Left hindlimb (tissue), 1 donor: ENCODE data around the gene SCUBE1.

Experiments
- DNase-seq: peaks from one replicate; pipeline ENCODE4 v3.0.0-alpha.2; 2018

SCUBE1 gene

DNA sequence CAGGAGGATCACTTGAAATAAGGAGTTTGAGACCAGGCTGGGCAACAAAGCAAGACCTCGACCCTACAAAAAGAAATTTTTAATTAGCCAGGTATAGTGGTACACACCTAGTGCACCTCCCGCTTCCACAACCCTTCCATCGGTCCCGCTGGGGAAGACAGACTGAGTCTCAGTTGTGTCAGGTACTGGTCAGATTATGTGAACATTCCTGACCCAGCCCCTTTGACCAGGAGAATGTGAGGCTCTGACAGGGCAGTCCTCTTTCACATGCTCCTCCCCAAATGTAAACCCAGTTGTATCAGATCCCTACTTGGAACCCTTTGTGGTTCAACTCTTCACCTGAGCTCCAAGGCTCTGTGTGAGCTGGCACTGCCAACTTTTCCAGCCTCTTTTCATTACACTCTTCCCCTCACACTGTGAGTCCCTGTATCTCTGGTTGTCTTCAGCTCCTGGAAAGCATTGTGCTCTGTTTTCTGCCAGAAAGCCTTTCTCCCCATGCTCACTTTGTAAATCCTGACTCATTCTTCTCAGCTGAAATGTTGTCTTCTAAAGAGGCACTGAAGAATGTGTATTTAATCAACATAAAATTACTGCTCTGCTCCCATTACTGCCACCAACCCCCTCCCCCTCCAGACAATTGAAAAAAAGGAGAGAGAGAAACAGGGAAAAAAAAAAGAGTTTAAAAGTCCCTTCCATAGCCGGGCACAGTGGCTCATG, 154.2 kb downstream of the SCUBE1 start:
- no peak for DNase-seq

- DNase-seq: peak; percentile 97
Measured at GRCh38 chr22:43187171-43188099, 155.7 kb downstream of the SCUBE1 start.

GRCh38 chr22:43186272-43187170, 156.7 kb downstream of the SCUBE1 start, which contains the start of gene TTLL12:
Gene TTLL12, minus strand, starts transcription at chr22:43187134. Its CDS starts 65 bp downstream, at chr22:43187069.
- peak; percentile 74 for DNase-seq

DNA sequence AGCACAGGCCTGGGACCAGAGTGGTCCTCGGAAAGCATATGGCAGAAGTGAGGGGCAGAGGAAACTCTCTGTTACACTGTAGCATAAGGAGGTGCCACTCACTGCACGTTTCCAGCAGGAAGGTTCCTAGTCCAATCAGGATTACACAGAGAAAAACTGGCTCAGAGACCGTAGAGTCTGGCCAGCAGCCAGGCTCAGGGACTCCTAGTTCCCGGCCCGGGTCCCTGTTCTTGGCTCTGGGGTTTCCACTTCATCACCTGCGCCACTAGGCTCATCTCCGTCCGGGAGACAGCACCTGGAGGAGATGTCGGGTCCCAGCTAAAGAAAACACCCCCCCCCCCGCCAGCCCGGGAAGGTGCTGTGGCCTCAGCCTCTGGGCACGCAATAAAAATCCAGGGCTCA, 157.3 kb downstream of the SCUBE1 start:
- peak; percentile 60 for DNase-seq

DNA sequence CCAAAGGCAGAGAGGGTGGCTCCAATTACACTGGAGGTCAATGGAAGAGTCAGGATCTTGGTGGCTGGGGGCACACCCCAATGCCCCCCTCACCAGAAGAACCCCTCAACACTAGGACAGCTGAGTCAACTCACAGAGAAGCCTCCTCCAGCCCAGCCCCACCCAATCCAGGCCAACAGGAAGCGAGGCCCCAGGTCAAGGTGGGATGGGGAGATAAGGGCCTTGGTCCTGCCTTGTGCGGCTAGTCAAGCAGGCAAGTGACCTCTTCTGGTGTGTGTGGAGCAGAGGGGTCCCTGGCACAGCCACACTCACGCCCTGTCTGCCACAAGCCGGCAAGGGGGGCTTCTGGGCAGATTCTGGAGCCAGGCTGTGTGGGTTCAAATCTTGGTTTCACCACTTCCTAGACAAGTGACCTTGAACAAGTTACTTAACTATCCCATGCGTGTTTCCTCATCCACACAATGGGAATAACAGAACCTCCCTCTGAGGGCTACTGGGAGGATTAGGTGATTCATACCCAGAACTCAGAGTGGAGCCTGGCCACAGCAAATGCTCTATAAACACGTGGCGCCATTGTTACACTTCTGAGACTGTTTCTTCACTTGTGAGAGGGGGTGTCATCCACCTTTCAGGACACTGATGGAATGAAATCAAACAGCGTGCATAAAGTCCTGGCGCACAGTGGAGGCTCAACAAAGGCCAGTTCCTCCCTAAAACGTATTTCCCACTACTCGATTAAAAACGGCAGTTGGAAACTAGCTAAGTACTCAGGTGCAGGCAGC, 159.5 kb downstream of the SCUBE1 start:
- no peak for DNase-seq

DNA sequence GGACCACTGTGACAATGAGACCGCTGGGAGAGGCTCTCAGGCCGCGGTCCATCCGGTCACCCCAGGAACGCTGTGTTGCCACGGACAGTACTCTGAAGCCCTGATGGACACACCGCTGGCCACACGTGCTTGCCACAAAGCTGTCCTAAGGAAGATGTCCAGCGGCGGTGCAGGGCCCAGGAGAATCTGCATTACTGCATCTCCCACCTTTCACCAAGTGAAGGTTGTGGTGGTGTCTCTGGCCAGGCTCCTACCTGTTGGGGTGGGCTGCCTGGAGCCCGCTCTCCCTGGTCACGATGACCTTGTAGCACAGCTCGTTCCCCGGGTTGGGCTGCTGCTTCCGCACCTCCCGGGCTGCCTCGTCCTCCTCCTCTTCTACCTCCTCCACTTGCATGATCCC, 160.4 kb downstream of the SCUBE1 start:
- no peak for DNase-seq

DNA sequence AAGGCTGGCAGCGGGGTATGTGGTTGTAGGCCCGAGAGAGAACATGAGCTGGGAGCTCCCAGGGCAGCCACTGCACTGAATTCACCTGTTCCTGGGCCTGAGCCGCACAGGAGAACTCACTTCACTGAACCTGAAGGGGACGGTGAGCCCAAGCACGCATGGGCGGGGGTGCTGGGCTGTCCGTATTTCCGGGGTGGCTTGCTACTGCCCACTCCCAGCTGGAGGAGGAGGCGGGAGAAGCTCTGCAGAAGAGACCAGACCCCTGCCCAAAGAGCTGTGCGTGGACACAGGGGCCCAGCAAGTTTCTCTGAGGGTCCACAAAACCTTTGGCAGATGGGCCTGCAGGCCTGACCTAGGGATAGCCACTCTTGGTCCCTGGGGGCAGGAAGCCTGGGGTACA, 161.1 kb downstream of the SCUBE1 start:
- DNase-seq: no peak

DNA sequence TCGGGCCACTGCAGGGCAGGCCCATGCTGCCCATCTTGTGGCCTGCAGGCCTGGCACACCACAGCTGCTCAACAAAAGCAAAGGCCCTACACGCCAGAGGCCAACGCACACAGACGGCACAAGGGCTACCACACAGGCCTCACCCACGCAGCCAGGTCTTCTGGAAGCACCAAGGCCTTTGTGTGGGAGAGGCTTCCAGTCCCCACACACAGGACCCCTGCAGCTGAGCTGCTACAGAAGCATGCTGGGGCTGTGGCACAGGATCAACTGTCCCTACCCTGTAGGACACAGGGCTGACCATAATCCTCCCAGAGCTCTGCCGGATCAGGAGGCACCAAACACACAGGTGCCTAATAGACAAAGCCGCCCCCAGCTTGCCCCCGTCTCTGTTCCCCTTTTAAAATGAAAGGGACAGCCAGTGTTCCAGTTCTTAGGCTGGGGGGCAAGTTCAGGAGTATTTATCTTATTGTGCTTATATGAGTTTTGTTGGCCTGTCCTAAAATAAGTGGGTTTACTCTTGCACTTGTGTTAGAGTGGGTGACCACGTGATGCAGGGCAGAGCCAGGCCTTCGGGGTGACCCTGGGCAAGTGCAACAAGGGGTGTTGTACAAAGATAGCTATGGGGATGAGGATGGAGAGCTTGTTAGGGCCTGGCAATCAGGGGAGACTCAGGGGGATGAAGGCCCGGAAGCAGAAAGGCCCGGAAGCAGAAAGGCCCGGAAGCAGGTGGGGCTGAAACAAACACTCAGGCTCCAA, 161.7 kb downstream of the SCUBE1 start:
- no peak for DNase-seq

DNA sequence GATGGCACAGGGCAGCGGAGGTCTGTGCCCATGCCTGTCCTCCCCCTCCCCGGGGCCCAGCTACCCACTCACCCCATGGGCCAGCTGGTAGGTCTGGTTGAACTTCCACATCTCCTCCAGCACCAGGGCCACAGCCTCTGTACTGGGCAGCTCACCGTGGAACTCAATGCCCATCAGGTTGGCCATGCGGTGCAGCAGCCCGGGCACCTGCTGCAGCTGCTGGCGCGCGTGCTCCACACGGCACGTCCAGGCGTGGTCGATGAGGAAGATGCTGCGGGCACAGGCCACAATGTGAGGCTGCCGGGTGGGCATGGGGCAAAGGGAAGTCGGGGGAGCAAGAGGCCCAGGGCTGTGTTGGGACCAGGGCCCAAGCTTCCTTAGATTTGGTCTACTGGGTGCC, 162.5 kb downstream of the SCUBE1 start:
- DNase-seq: no peak

GRCh38 chr22:43179911-43180195, 163.3 kb downstream of the SCUBE1 start:
- DNase-seq: no peak

- no peak for DNase-seq
Measured at GRCh38 chr22:43179146-43179910, 163.8 kb downstream of the SCUBE1 start.

- DNase-seq: no peak
Measured at GRCh38 chr22:43177479-43177878, 165.7 kb downstream of the SCUBE1 start.

- DNase-seq: no peak
Measured at GRCh38 chr22:43176090-43176489, 167.1 kb downstream of the SCUBE1 start.

GRCh38 chr22:43174941-43175531, 168.1 kb downstream of the SCUBE1 start:
- no peak for DNase-seq

- DNase-seq: no peak
Measured at GRCh38 chr22:43173976-43174720, 169.0 kb downstream of the SCUBE1 start.

- no peak for DNase-seq
Measured at GRCh38 chr22:43173566-43173965, 169.6 kb downstream of the SCUBE1 start.

DNA sequence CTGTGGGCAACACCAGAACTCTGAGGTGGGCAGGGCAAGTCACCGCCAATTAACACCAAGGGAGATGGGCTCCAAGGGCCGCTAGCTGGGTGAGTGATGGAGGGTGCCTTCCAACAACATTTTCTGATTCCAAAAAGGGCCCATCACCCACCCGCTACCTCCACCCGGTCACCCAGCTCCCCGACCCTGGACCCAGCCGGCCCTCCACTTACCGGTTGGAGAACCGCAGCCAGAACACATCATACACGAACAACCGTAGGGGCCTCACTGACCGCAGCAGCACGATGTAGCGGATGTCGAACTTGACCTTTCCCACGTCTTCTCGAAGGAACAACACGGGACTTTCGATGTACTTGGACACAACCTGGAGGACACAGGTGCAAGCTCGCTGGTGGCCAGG, 171.0 kb downstream of the SCUBE1 start:
- DNase-seq: no peak

DNA sequence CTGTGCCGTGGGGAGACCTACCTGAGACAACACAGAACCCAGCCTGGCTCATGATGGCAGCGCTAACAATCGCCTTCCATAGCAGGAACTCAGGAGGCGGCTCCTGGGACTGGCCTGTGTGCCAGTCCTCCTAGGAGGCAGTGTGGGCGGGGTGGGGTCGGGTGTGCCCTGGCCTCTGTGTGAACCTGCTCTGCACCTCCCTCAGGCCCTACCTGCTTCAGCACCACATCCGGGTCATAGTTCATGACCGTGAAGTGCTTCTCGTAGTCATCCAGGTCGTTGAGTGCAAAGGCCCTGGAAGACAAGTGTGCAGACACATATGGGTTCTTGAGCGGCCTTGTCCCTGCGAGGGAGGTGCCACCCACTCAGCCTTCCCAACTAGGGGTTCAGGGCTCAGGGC, 171.6 kb downstream of the SCUBE1 start:
- no peak for DNase-seq

DNA sequence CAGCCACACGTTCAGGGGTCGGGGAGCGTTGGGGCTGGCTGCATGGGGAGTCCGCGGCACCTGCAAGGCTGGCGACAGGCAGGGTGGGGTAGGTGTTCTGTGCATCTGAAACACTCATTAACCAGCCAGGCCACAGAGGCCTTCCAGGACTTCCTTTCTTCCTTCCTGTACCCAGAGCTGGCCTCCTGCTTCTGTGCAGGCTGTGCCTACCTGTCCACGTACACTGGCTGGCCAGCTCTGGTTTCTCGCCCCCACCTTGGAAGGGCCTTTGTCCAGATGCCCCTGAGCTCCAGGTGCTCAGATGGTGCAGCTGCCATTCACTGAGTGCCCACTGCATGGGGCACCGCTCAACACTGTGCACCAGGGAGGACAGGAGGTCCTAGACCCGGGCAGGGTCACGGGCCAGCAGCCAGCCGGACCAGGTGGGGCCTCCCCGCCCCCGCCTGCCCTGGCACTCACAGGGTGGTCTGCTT, 172.1 kb downstream of the SCUBE1 start:
- DNase-seq: no peak

DNA sequence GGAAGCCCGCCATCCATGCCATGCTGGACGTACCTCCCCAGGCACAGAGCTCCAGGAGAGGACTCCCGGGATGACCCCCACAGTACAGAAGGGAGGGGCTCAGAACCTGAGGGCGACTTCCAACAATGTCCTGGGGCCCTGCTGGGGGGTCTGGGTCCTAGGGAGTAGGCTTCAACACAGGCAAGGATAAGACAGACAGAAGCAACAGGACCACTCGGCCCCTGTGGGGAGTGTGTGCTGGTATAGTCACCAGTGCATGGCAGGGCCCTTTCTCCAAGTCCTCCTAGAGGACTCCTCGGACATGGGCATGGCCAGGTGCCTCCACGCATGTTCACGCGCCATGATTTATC, 173.1 kb downstream of the SCUBE1 start:
- DNase-seq: no peak
